H4 (cell line): ENCODE results near the gene THSD7B. TPM values are rescaled to one million over a fixed set of nuclear protein-coding genes. Genes with fewer than 3 reads are reported as not detected.
"Not testable (repeated sequence)": the region's sequence is repeated elsewhere in the genome, so short reads cannot be mapped to it uniquely, and the experiment has no call there.

ENCODE experiments used
- DNase-seq: peaks from one replicate; pipeline ENCODE4 v3.0.0-alpha.2; 2015; ENCODE audit warnings: low spot score
- total RNA-seq: library from RNA; depleted of rRNA; stranded (reverse); fragments of >200 nt; shearing (Covaris generic); gene quantifications from 2 replicates; pipeline ENCODE4 v1.2.3, GENCODE V29; 2014

Gene THSD7B
- total RNA-seq, 1 experiment from 2014 or later = 0.35 TPM

DNA sequence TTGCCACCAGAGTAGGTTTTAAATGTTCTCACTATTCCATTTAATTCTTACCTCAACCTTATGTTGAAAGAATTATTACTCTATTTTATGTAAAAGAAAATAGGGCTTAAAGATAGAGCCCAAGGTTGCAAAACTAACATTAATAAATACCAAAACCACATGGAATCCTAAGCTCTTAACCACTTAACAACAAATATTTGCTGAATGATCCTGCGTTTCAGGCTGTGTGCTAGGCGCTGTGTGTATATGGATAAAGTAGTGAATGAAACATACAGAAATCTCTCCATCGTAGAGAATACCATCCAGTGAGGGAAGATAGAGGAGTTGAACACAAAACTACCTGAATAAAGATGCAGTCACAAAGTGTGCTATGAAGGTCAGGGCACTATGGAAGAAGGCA, 485.1 kb downstream of the THSD7B start:
- no peak for DNase-seq

DNA sequence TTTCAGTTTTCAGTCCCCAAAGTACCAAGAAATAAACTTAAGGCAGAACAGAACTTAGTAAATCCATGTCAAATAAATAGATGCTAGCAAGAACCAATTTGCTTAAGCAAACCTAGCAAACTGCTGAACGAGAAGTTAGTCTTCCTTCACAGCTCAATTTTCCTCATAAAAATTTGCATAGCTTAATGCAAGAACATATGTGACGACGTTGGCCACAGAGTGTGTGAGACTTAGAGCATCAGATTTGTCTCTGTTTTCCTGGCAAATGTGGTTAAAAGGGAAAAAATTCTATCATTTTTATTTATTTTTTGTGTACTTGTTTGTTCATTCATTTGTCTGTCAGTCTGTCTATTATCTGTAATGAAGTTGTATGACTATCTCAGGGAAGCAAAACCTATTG, 485.7 kb downstream of the THSD7B start:
- no peak for DNase-seq

DNA sequence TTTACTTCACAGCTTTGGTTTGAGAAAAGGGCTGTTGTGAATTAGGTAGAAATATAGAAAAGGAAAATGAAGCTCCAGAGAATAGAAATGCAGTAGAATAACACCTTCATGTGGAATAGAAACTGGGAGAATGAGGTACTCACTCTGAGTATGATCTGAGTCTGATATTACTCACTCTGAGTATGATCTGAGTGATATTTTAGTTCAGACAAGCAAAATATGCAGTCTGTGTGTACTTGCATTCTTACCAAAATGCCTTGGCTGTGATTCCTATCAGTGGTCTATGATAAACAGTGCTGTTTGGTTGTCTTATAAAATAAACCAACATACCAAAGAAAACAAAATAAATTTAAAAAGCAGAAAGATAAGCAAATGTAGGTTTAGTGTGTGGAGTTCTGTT, 487.6 kb downstream of the THSD7B start:
- DNase-seq = no peak

DNA sequence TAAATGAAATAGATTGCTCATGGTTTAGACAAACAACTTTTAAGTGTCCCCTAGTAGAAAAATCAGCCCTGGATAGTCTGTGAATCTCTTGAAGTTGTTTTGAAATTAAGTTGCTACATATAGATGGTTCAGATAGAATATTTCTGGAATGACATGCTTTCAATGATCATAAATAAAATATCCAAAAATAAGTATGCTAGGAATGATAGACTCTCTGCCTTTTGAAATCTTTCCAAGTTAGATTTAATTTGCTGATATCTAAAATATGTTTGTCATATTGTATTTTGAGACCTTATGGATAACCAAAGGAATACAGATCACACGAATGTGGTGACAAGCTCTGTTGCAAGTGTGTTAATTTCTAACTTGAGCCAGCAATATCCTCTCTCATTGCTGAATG, 488.7 kb downstream of the THSD7B start:
- no peak for DNase-seq

DNA sequence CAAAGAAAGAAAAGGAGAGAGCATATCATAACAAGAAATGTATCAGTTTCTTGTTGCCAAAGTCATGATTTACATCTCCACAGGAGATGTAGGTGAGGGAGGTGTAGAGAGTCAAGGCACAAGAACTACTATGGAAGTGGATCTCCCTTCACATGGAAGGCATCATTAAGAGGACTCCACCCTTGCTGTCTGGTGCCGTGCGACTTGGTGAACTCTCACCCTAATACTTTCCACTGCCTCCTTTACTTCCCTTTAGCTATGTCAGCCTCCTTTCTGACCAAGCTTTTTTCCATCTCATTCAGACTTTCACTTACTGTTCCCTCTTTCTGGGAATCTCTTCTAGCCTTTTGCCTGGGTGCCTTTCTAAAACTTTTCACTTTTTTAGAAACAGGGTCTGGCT, 490.0 kb downstream of the THSD7B start:
- no peak for DNase-seq

DNA sequence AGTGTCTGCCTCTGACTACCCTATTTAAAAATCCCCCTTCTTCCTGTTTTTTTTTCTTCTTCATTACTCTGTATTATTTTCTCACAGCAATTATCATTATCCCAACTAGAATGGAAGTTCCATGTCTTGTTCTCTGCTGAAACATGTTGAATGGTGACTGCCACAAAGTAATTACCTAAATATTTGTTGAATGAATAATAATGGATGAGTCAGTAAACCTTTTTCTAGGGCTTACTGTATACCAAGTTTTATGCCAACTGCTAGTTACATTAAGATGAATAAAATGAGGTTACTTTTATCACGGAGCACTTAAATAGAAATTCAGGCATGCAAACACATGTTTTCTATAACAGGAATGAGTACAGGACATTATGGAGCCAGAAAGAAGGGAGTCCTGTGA, 490.6 kb downstream of the THSD7B start:
- DNase-seq = peak; percentile 6

DNA sequence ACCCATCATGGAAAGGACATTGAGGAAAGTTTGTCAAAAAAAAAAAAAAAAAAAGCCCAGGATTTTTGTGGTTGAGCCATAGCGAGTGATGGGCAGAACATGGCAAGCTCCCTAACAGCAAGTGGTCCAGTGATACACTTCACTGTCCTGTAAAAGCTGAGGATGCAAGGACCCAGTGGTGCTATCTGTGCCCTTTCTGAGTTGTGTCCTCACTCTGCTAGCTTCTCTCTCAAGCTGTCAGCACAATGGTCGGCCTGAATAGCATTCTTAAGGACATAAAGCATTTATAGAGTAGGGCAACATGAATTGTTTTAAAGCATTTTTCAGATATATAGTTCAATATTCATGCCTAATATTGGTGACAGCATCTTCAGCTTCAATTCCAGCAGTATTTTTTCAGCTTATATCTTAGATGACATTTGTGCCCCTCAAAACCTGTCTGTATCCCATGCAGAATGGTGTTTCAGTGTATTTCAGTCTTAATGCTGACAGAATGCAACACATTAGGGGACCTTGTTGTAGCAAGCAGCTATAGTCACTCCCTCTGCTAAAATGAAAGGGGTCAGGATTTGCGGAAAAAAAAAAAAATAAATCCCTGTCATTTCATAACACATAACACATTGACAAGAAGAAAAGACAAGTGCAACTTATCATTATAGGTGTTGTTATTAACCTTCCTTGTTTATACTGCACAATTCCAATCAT, 496.7 kb downstream of the THSD7B start:
- no peak for DNase-seq

DNA sequence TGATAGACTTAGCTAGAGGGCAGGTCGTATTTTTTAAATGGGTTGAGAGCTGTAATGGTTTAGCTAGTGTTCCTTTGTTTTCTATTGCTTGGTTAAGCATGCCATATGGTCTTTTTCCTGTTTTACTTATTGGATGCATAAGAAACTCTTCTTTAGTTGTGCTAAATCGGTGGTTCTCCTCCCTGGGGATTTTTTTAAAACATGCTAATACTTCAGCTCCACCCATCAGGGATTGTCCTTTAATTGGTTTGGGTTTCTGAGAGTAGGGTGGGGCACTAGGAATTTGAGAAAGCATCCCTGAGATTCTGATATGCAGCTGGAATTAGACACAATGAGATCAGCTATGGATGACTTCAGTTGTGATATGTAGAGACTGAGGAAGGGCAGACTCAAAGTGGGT, 497.2 kb downstream of the THSD7B start:
- DNase-seq = no peak

DNA sequence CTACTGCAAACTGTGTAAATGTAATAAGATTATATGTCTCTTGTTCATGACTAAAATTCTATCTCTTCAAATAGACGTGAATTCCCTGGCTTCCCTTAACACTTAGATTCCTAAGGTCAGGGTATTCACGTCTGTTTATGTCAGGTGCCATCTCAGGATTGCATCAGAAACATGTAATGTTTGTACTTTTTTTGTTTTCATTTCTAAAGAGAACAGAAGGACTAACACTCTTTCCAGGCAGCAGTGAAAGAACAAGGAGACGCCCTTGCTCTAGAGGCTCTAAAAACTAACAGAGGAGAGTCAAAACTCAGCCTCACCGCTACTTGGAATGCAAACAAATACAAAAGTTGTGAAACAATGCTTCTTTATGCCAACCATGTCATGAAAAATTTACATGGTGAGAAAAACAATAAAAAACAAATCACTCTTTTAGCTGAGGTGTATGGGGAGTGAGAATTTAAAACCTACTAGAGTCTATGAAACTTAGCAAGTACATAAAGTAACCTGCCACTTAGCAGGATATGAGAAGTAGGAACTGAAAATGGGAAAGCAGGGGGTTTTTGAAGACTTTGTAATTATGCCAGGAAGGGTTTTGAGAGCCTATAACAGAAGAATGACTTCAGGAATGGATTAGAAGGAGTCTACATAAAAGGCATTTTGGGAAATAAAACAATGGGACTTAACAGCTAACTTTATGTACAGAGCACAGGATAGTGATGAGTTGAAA, 522.7 kb downstream of the THSD7B start:
- DNase-seq = peak; percentile 2

DNA sequence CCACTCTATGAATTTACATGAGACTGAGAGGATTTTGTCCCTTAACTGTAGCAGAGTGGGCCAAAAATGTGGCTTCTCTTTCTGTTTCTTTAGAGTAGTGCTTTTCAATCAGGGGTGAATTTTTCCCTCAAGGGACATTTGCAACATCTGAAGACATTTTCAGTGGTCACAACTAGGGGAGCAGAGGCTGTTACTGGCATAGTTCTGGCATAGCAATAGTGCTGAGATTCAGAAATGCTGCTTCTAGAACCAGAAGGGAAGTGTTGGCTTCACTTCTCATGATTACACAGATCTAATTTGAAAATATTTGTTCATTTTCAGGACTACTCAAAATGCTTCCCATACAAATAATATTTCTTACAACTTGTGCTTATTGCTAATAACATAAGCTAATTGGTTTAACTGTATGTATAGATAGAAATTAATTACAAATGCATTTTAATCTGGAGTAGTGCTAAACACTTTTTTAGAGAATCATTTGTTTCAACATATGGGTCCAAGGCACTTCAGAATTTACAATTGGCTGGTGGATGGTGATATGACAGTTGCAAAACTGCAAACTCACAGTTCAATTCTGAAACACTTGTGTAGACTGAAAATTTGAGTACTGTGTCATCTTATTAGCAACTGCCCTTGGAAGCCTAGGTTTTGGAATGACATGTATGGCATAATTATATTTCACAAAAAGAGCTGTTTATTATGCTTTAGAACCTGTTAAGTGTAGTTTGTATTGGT, 526.7 kb downstream of the THSD7B start:
- DNase-seq = no peak

DNA sequence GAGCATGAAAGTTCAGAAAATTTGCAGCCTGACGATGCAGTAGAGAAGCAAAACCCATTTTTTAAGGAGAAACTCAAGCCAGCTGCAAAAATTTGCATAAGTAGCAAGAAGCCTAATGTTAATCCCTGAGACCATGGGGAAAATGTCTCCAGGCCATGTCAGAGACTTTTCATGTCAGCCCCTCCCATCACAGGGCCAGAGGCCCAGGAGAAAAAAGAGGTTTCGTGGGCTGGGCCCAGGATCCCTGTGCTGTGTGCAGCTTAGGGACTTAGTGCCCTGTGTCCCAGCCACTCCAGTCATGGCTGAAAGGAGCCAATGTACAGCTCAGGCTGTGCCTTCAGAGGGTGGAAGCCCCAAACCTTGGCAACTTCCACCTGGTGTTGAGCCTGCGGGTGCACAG, 533.0 kb downstream of the THSD7B start:
- DNase-seq = no peak

DNA sequence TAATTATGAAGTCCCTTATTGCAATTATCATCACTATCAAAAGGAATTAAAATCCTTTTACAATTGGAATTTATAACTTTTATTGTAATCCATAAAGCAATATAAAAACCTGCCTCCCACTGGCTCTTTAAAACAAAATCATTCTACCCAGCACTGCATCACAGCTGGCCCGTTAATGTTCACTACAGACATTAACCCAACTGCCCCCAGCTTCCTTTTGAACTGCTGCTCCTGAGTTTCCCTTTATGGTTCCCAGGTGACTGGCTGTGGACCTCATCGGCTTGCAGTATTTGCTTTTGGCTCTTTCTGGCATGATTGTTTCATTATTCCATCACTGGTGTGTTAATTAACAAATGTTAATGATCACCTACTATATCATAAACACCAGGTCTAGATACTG, 535.6 kb downstream of the THSD7B start:
- DNase-seq = no peak

DNA sequence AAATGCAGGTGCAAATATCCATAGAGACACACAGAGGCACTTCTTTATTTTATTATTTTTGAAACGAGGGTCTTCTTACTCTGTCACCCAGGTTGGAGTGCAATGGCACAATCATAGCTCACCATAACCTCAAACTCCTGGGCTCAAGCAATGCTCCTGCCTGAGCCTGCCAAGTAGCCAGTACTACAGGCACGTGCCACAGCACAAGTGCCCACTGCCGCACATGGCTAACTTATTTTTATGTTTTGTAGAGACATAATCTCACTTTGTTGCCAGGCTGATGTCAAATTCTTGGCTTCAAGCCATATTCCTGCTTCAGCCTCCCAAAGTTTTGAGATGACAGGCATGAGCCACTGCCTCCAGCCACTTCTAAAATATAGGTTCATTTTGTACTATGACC, 537.6 kb downstream of the THSD7B start:
- no peak for DNase-seq

DNA sequence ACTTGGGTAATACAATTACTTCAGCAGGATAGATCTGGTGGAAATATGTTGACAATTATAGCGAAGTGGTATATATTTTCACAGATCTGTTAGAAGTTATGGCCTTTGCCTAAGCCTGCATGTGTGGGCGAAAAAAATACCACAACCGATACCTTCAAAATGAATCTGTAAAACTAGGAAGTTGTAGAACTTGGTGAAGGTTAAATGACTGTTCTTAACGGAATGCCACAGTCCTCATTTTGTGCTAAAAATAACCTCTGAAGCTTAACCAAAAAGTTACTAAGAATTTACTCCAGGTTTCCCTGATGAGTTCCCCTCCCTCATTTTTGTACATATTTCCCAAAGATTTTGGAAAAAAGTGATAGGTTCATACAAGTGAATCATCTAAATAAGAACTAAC, 550.7 kb downstream of the THSD7B start:
- DNase-seq = no peak

DNA sequence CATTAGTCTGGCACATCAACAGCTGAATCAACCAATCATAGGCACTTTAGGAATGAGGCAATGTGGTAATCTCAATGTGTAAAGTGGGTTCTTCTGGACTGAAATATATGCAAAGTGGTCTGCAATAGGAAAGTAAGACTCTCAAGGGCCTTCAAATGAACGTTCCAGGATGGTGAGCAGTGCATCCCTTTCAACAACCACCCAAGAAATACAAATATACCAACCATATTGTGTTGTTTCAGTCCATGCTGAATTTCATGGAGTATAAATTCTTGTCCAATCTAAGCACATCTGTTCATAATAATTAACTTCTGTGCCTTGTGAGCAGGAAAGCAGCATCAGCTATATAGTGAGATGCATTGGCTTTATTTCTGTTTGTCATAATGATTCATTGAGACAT, 556.2 kb downstream of the THSD7B start:
- DNase-seq = no peak

DNA sequence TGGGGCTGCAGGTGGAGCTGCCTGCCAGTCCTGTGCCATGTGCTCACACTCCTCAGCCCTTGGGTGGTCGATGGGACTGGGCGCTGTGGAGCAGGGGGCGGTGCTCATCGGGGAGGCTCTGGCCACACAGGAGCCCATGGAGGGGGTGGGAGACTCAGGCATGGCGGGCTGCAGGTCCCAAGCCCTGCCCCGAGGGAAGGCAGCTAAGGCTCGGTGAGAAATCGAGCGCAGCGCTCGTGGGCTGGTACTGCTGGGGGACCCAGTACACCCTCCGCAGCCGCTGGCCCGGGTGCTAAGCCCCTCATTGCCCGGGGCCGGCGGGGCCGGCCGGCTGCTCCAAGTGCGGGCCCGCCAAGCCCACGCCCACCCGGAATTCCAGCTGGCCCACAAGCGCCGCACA, 566.2 kb downstream of the THSD7B start:
- not testable (repeated sequence) for DNase-seq

DNA sequence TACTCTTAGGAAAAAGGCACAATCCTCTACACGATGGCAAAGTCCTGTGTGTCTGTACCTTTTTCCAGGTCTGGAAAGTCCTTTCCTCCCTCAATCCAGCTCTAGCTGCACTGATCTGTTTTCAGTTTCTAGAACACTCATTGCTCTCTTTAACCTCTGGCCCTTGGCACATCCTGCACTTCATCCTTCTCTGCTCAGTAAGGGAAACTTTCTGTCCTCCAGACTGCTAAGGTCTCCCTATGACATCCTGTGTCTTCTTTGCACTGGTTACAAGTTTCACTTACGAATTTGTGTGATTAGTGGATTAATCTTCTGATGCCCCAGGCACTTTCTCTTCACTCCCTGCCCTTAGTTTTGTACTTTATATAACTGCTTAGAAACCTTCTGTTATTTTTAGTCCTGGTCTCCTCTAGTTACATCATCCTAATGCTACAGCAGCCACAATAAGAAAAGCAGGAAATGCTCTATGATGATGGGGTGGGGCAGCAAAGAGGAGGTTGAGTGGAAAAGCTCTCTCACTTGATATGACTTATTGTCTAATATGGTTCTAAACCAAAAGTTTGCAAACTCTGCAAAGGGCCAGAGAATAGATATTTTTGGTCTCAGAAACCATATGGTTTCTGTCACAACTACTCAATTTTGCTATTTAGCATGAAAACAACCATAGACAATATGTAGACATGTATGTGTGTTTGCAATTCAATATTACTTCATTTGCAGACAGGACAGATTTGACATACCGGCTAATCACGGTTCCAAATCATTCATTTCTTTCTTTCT, 568.2 kb downstream of the THSD7B start:
- DNase-seq = peak; percentile 33

DNA sequence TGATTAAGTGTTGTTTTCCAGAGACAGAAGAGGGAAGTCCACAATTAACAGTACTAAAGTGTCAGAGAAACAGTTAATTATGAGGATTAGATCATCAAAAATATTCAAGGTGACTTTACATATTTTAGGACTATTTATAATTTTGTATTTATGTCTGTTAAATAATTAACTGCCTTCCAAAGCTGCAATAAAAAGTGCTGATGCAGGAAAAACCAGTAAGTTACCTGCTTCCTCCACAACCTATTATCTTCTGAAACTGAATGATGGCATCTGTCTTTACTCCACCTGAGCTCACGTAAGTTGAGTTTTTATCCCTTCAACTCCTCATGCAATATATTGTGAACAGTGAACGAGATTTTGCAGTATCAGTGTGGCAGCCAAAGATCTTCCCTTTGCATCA, 570.7 kb downstream of the THSD7B start:
- DNase-seq = no peak

DNA sequence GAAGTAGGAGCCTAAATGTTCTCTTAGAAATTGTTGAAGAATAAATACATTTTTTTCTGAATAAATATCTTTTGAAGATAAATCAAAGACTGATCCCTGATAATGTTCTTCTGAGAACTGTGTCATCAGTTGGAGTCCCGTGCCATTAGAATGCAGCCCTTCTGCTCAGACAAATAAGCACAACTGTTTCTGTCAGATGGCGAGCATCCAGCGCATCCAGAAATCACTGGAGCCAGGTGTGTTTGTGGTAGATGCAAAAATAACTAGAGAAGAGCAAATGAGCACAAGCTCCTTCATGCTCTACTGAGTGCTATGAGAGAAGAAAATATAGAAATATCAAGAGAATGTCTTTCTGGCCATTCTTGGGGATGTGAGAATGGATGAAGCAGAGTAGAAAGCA, 573.7 kb downstream of the THSD7B start:
- DNase-seq = no peak

DNA sequence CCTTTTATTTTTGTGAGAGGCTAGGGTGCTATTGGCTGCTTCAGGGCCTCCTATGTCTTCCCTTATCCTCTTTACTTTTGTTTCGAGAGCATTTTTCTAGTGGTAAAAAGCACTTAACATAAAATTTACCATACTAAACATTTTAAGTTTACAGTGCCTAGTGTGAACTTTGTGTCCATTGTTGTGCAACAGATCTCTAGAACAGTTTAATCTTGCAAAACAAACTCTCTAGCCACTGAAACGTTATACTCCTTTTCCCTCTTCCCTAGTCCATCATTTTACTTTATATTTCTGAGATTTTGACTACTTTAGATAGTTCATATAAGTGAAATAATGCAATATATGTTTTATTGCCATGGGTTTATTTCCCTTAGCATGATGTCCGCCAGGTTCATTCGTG, 580.6 kb downstream of the THSD7B start:
- no peak for DNase-seq

DNA sequence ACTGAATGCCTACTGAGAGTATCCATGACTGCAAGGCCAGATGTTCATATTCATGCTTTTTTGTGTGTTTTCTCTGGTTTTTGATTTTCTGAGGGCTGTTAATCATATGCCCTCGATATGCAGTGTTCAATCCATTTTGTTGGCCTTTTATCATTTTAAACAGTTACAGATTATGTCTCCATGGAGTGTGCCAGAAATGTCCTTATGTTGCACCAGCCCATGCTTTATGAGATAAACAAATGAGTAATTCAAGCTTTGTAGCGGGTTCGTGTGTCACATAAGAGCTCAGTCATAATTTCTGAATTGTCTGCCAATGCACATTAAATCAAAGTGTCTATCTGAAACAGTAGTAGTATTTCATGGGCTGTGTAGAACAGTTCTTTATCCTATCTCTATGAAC, 583.0 kb downstream of the THSD7B start:
- peak; percentile 4 for DNase-seq

DNA sequence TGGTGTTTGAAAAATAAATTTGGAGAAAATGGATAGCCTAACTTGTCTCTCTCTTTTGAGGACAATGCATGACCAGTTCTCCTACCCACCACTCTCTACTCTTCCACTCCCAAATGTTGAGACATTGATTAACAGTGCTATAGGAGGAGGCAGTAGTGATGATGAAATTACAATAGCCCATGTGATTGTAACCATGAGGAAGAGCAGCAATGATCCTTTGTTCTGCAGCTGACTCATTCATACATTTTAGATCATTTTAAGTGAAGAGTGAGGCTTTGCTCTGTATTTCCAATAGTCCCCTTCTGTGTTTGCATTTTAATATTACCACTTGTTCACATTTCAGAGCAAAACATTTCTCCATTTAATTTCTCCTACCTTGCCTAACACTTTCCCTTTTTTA, 592.3 kb downstream of the THSD7B start:
- no peak for DNase-seq
